Astrocyte (in vitro differentiated cells and primary cell): ENCODE data around the gene ZBTB7C. TPM values are rescaled to one million over a fixed set of nuclear protein-coding genes. Genes with fewer than 3 reads are reported as not detected.

Source experiments
- DNase-seq: peaks from one replicate; pipeline ENCODE4 v3.0.0-alpha.2; 2010; ENCODE audit warnings: low read depth
- FAIRE-seq: peaks from 2 replicates; lab custom pipeline; 2011; peaks lifted over from hg19 to GRCh38; lab: Jason Lieb, UNC
- H2AFZ ChIP-seq: 2 replicates; pipeline ENCODE4 v1.6.0; 2012; ENCODE audit warnings: low read depth, low read length, inconsistent platforms
- H3K27ac ChIP-seq: 2 replicates; pipeline ENCODE4 v1.5.1; 2011; ENCODE audit warnings: low read depth, low read length, inconsistent platforms
- H3K27me3 ChIP-seq: 2 replicates; pipeline ENCODE4 v1.6.0; 2011; ENCODE audit warnings: low read length, inconsistent platforms; ENCODE audit not compliant: insufficient read depth
- H3K36me3 ChIP-seq: 2 replicates; pipeline ENCODE4 v1.5.1; 2011; ENCODE audit warnings: low read length, inconsistent platforms; ENCODE audit not compliant: insufficient read depth
- H3K4me1 ChIP-seq: 2 replicates; pipeline ENCODE4 v1.5.1; 2011; ENCODE audit warnings: low read length, inconsistent platforms; ENCODE audit not compliant: insufficient read depth
- H3K4me2 ChIP-seq: 2 replicates; pipeline ENCODE4 v1.6.0; 2012; ENCODE audit warnings: low read length, inconsistent platforms
- H3K4me3 ChIP-seq: 2 replicates; pipeline ENCODE4 v1.5.1; 2011; ENCODE audit warnings: low read depth, mild to moderate bottlenecking, low read length, inconsistent platforms; ENCODE audit not compliant: insufficient read depth
- H3K79me2 ChIP-seq: 2 replicates; pipeline ENCODE4 v1.6.0; 2012; ENCODE audit warnings: mild to moderate bottlenecking, low read length, inconsistent platforms; ENCODE audit not compliant: insufficient read depth
- H3K9ac ChIP-seq: 2 replicates; pipeline ENCODE4 v1.6.0; 2012; ENCODE audit warnings: mild to moderate bottlenecking, low read length, inconsistent platforms
- H3K9me3 ChIP-seq: 2 replicates; pipeline ENCODE4 v1.5.1; 2012; ENCODE audit warnings: low read depth, mild to moderate bottlenecking, low read length, inconsistent platforms; ENCODE audit not compliant: insufficient read depth
- H4K20me1 ChIP-seq: 2 replicates; pipeline ENCODE4 v1.6.0; 2012; ENCODE audit warnings: low read length, inconsistent platforms; ENCODE audit not compliant: insufficient read depth
- H3K27ac Mint-ChIP-seq: one replicate; pipeline ENCODE4 v1.8.0; 2021; ENCODE audit warnings: mild to moderate bottlenecking, mixed read lengths; ENCODE audit not compliant: unreplicated experiment
- H3K27me3 Mint-ChIP-seq: one replicate; pipeline ENCODE4 v1.8.0; 2021; ENCODE audit warnings: low read depth, mixed read lengths; ENCODE audit not compliant: unreplicated experiment
- H3K36me3 Mint-ChIP-seq: one replicate; pipeline ENCODE4 v1.8.0; 2021; ENCODE audit warnings: low read depth, mixed read lengths; ENCODE audit not compliant: unreplicated experiment
- H3K4me1 Mint-ChIP-seq: one replicate; pipeline ENCODE4 v1.8.0; 2021; ENCODE audit warnings: low read depth, mixed read lengths; ENCODE audit not compliant: unreplicated experiment
- H3K4me3 Mint-ChIP-seq: one replicate; pipeline ENCODE4 v1.8.0; 2021; ENCODE audit warnings: mild to moderate bottlenecking, moderate library complexity, mixed read lengths; ENCODE audit not compliant: unreplicated experiment
- H3K9me3 Mint-ChIP-seq: one replicate; pipeline ENCODE4 v1.8.0; 2021; ENCODE audit warnings: mild to moderate bottlenecking, mixed read lengths; ENCODE audit not compliant: unreplicated experiment
- EZH2 ChIP-seq: IDR thresholded peaks from 2 replicates; pipeline ENCODE4 v1.6.1; 2012; ENCODE audit warnings: mild to moderate bottlenecking, low read length, inconsistent platforms; ENCODE audit not compliant: insufficient read depth
- total RNA-seq: library from RNA; stranded (reverse); gene quantifications from 2 replicates; pipeline ENCODE4 v1.2.1, GENCODE V29; 2021
- TF ChIP-seq, protein P1 (sequence below): IDR thresholded peaks from 2 replicates; pipeline ENCODE4 v1.5.1; 2011; ENCODE audit warnings: low read depth, mild to moderate bottlenecking, inconsistent platforms, low read length, moderate library complexity; ENCODE audit not compliant: insufficient read depth

Gene ZBTB7C
- total RNA-seq, 1 donor from 2014 or later, result 1.0 TPM

DNA sequence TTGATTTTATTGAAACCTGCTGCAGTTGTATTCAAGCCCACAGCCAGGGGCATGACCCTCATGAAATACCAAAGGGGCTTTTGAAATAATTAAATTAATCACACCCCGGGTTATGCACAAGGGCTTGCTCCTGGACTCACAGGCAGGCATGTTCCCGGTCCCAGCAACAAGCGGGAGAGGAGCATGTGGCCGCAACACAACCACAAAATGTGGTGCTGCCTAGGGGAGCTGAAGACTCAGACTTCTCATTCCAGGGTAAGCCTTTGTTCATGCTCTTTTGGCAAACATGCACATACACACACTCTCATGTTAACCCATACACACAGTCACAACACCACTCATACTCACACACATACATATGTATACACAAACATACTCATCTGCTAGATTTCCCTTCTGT is 245.1 kb downstream of the ZBTB7C start:
- H3K27me3 Mint-ChIP-seq, result peaks cover 46% of the 10 kb centered on the region
- DNase-seq, result no peak
- no peaks in the 10 kb centered on the region for H3K36me3 Mint-ChIP-seq
- no peaks in the 10 kb centered on the region for H3K9me3 Mint-ChIP-seq
- H3K4me1 Mint-ChIP-seq, result peaks cover 5% of the 10 kb centered on the region
- TF ChIP-seq, protein P1, sequence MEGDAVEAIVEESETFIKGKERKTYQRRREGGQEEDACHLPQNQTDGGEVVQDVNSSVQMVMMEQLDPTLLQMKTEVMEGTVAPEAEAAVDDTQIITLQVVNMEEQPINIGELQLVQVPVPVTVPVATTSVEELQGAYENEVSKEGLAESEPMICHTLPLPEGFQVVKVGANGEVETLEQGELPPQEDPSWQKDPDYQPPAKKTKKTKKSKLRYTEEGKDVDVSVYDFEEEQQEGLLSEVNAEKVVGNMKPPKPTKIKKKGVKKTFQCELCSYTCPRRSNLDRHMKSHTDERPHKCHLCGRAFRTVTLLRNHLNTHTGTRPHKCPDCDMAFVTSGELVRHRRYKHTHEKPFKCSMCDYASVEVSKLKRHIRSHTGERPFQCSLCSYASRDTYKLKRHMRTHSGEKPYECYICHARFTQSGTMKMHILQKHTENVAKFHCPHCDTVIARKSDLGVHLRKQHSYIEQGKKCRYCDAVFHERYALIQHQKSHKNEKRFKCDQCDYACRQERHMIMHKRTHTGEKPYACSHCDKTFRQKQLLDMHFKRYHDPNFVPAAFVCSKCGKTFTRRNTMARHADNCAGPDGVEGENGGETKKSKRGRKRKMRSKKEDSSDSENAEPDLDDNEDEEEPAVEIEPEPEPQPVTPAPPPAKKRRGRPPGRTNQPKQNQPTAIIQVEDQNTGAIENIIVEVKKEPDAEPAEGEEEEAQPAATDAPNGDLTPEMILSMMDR, result no peak
- no peak for TF ChIP-seq EZH2
- Histone ChIP-seq H3K9ac (no peak overlapping the region), H2AFZ (no peak overlapping the region), H3K36me3 (no peaks in the 10 kb centered on the region), H3K27ac (no peak overlapping the region), H3K4me2 (no peak overlapping the region), H3K79me2 (no peaks in the 10 kb centered on the region), H3K9me3 (no peaks in the 10 kb centered on the region), H3K4me3 (no peak overlapping the region), H3K4me1 (peaks cover 5% of the 10 kb centered on the region), H4K20me1 (no peaks in the 10 kb centered on the region), H3K27me3 (peaks cover 4% of the 10 kb centered on the region)
- no peak for FAIRE-seq
- no peak overlapping the region for H3K27ac Mint-ChIP-seq
- no peak overlapping the region for H3K4me3 Mint-ChIP-seq

DNA sequence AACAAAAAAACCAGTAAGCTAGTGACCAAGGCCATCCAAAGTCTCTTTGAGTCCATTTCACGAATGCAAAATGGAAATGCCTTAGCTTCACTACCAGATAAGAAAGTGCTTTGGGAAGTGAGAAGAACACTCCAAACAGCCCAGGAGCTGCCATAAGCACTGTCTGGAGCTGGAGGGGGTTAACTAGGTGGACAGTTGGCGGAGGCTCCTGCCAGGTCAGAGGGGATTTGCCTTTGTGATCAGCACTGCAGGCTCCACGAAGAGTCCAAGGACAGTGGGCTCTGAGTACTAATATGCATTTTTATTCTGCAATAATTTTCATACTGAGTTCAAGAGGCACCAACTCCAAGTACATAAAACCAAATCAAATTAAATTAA is 245.5 kb downstream of the ZBTB7C start:
- H3K36me3 ChIP-seq, result no peaks in the 10 kb centered on the region
- Mint-ChIP-seq H3K9me3 (no peaks in the 10 kb centered on the region), H3K4me1 (peaks cover 5% of the 10 kb centered on the region), H3K36me3 (no peaks in the 10 kb centered on the region), H3K27ac (no peak overlapping the region), H3K27me3 (peaks cover 45% of the 10 kb centered on the region), H3K4me3 (no peak overlapping the region)
- H3K4me1 ChIP-seq, result peaks cover 5% of the 10 kb centered on the region
- H3K79me2 ChIP-seq, result no peaks in the 10 kb centered on the region
- no peak for DNase-seq
- no peak overlapping the region for H3K27ac ChIP-seq
- peaks cover 4% of the 10 kb centered on the region for H3K27me3 ChIP-seq
- no peak for FAIRE-seq
- TF ChIP-seq, protein P1, result no peak
- TF ChIP-seq EZH2, result no peak
- no peak overlapping the region for H3K4me3 ChIP-seq
- H4K20me1 ChIP-seq, result no peaks in the 10 kb centered on the region
- no peaks in the 10 kb centered on the region for H3K9me3 ChIP-seq
- H3K9ac ChIP-seq, result no peak overlapping the region
- no peak overlapping the region for H2AFZ ChIP-seq
- no peak overlapping the region for H3K4me2 ChIP-seq

DNA sequence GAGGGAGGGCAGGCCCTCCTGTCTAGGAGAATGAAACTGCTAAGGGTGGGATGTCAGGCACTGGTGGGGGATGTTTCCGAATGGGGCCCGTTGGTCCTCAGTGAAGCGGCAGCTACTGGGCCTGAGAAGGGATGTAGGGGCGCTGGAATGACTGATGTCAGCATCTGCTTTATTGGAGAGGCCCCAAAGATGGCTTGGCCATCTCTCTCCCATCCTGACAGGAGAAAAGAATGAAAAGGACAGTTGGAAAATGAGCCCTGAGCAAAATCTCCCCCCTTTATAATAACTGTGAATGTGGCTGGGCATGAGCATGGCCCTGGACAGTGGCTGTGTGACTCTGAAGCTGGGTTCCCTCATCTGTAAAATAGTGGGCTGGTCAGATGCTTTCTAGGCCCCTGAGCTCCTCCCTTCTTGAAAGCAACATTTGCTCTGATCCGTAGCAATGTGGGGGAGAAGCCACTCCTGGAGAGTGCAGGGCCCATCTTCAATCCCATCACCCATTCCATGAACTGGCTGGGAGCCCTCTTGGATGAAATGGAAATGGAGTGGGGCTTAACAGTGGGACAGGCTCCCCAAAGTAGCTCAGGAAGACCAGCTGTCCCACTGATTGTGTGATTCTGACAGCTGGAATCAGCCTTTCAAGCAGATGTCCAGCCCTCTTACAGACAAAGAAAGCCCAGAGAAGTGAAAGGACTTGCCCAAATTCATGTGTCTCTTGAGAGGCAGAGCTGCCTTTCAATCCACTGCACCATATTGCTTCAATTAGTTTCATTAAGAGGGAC is 246.0 kb downstream of the ZBTB7C start:
- H3K9ac ChIP-seq, result no peak overlapping the region
- peaks cover 5% of the 10 kb centered on the region for H3K4me1 Mint-ChIP-seq
- H3K27ac Mint-ChIP-seq, result no peak overlapping the region
- no peaks in the 10 kb centered on the region for H3K36me3 Mint-ChIP-seq
- no peaks in the 10 kb centered on the region for H3K9me3 Mint-ChIP-seq
- no peak overlapping the region for H3K4me3 ChIP-seq
- H3K9me3 ChIP-seq, result no peaks in the 10 kb centered on the region
- FAIRE-seq, result no peak
- TF ChIP-seq, protein P1, result no peak
- TF ChIP-seq EZH2, result no peak
- no peaks in the 10 kb centered on the region for H3K79me2 ChIP-seq
- no peaks in the 10 kb centered on the region for H3K36me3 ChIP-seq
- H3K4me1 ChIP-seq, result peaks cover 5% of the 10 kb centered on the region
- H3K27ac ChIP-seq, result no peak overlapping the region
- H4K20me1 ChIP-seq, result no peaks in the 10 kb centered on the region
- DNase-seq, result no peak
- peaks cover 47% of the 10 kb centered on the region for H3K27me3 Mint-ChIP-seq
- H2AFZ ChIP-seq, result no peak overlapping the region
- no peak overlapping the region for H3K4me3 Mint-ChIP-seq
- peaks cover 4% of the 10 kb centered on the region for H3K27me3 ChIP-seq
- no peak overlapping the region for H3K4me2 ChIP-seq
